Thyroid gland (tissue), 4 donors: ENCODE results near the gene RNF187.

Experiments
- POLR2A ChIP-seq, 2 donors: fragments of 450-650 bp; IDR thresholded peaks; one replicate each; pipeline ENCODE4 v1.6.1; 2017; ENCODE audit warnings: antibody characterized with exemption in 2 of 2, mild to moderate bottlenecking in 2 of 2, moderate library complexity in 1 of 2
- TF ChIP-seq, protein P1 (sequence below), 6 experiments: fragments of 200-600 bp in 3 of 6; fragments of 450-650 bp in 3 of 6; sonication (generic) in 3 of 6; IDR thresholded peaks; one replicate each; pipeline ENCODE4 v1.5.1; 2016 to 2019; ENCODE audit warnings: antibody characterized with exemption in 6 of 6, mild to moderate bottlenecking in 2 of 6, inconsistent platforms in 1 of 6, moderate library complexity in 1 of 6

DNA sequence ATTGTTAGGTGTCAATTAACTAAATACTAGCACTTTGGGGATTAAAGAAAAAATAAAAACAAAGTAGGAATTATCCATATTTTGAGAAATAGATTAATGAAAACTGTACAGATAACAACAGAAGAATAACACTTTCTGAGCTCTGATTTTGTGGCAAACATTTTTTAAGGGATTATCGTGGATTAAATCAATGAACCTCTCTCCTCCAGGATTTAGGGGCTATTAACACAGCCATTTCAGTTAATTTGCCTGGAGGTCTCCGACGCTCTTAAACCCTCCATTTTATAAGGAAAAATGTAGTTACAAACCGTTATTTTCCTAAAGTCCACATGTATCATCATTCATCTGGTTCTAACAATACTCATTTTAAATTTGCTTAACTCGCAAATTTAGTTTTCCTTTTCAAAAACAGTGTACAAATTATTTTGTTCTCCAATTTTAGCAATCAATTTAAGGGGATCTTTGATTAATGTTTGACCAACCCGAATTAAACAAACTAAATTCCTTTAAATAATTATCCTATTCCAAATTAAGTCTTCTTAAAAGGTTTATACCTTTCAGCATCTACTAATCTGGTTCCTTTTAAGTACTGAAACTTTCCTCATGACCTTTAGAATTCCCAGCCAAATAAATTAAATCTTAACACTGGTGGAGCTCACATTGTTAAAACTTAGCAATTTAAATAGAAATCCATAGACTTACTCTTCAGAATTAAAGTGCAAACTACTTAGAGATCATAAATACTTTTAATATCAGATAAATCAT, 30.7 kb upstream of the RNF187 start:
- TF ChIP-seq, protein P1, sequence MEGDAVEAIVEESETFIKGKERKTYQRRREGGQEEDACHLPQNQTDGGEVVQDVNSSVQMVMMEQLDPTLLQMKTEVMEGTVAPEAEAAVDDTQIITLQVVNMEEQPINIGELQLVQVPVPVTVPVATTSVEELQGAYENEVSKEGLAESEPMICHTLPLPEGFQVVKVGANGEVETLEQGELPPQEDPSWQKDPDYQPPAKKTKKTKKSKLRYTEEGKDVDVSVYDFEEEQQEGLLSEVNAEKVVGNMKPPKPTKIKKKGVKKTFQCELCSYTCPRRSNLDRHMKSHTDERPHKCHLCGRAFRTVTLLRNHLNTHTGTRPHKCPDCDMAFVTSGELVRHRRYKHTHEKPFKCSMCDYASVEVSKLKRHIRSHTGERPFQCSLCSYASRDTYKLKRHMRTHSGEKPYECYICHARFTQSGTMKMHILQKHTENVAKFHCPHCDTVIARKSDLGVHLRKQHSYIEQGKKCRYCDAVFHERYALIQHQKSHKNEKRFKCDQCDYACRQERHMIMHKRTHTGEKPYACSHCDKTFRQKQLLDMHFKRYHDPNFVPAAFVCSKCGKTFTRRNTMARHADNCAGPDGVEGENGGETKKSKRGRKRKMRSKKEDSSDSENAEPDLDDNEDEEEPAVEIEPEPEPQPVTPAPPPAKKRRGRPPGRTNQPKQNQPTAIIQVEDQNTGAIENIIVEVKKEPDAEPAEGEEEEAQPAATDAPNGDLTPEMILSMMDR (IDR thresholded peaks at IDR 0.05): no peak
- no peak for TF ChIP-seq POLR2A (IDR thresholded peaks at IDR 0.05)
